ENCODE data around the gene OSBPL6.

The OSBPL6 gene

GRCh38 chr2:178284613-178285286, 90.4 kb downstream of the OSBPL6 start:
- no peak for TF ChIP-seq GATA3 (IDR thresholded peaks at IDR 0.05; ENCODE audit: low read depth, low read length)

- no peak for TF ChIP-seq GATA2 (IDR thresholded peaks at IDR 0.05; ENCODE audit: low read depth, low read length)
- no peak for TF ChIP-seq GATA3 (IDR thresholded peaks at IDR 0.05; ENCODE audit: low read depth, low read length)
These were observed 90.9 kb downstream of the OSBPL6 start for GRCh38 chr2:178285287-178285615.

GRCh38 chr2:178286636-178287035, 92.3 kb downstream of the OSBPL6 start:
- TF ChIP-seq GATA2 (IDR thresholded peaks at IDR 0.05; ENCODE audit: low read depth, low read length) (no peak), GATA3 (IDR thresholded peaks at IDR 0.05; ENCODE audit: low read depth, low read length) (no peak)

- TF ChIP-seq GATA3 (IDR thresholded peaks at IDR 0.05; ENCODE audit: low read depth, low read length), result no peak
- no peak for TF ChIP-seq GATA2 (IDR thresholded peaks at IDR 0.05; ENCODE audit: low read depth, low read length)
These were observed 93.5 kb downstream of the OSBPL6 start for GRCh38 chr2:178287652-178288344.

- no peak for TF ChIP-seq GATA2 (IDR thresholded peaks at IDR 0.05; ENCODE audit: low read depth, low read length)
- no peak for TF ChIP-seq GATA3 (IDR thresholded peaks at IDR 0.05; ENCODE audit: low read depth, low read length)
These were observed 97.4 kb downstream of the OSBPL6 start for GRCh38 chr2:178291703-178292102.

- no peak for TF ChIP-seq GATA2 (IDR thresholded peaks at IDR 0.05; ENCODE audit: low read depth, low read length)
- no peak for TF ChIP-seq GATA3 (IDR thresholded peaks at IDR 0.05; ENCODE audit: low read depth, low read length)
These were observed 98.3 kb downstream of the OSBPL6 start for GRCh38 chr2:178292586-178292985.

- TF ChIP-seq GATA2 (IDR thresholded peaks at IDR 0.05; ENCODE audit: low read depth, low read length) (no peak), GATA3 (IDR thresholded peaks at IDR 0.05; ENCODE audit: low read depth, low read length) (no peak)
These were observed 100.8 kb downstream of the OSBPL6 start for GRCh38 chr2:178295115-178295514.

- TF ChIP-seq GATA2 (IDR thresholded peaks at IDR 0.05; ENCODE audit: low read depth, low read length) (no peak), GATA3 (IDR thresholded peaks at IDR 0.05; ENCODE audit: low read depth, low read length) (no peak)
These were observed 101.6 kb downstream of the OSBPL6 start for GRCh38 chr2:178295906-178296305.

- no peak for TF ChIP-seq GATA3 (IDR thresholded peaks at IDR 0.05; ENCODE audit: low read depth, low read length)
- TF ChIP-seq GATA2 (IDR thresholded peaks at IDR 0.05; ENCODE audit: low read depth, low read length), result no peak
These were observed 102.2 kb downstream of the OSBPL6 start for GRCh38 chr2:178296394-178297090.

GRCh38 chr2:178297091-178297411, 102.7 kb downstream of the OSBPL6 start:
- TF ChIP-seq GATA3 (IDR thresholded peaks at IDR 0.05; ENCODE audit: low read depth, low read length) (no peak), GATA2 (IDR thresholded peaks at IDR 0.05; ENCODE audit: low read depth, low read length) (no peak)

GRCh38 chr2:178298785-178299212, 104.5 kb downstream of the OSBPL6 start:
- no peak for TF ChIP-seq GATA3 (IDR thresholded peaks at IDR 0.05; ENCODE audit: low read depth, low read length)
- TF ChIP-seq GATA2 (IDR thresholded peaks at IDR 0.05; ENCODE audit: low read depth, low read length), result no peak

GRCh38 chr2:178301649-178302238, 107.4 kb downstream of the OSBPL6 start:
- no peak for TF ChIP-seq GATA3 (IDR thresholded peaks at IDR 0.05; ENCODE audit: low read depth, low read length)
- TF ChIP-seq GATA2 (IDR thresholded peaks at IDR 0.05; ENCODE audit: low read depth, low read length), result no peak

- TF ChIP-seq GATA2 (IDR thresholded peaks at IDR 0.05; ENCODE audit: low read depth, low read length) (no peak), GATA3 (IDR thresholded peaks at IDR 0.05; ENCODE audit: low read depth, low read length) (no peak)
These were observed 110.0 kb downstream of the OSBPL6 start for GRCh38 chr2:178304333-178304732.

- no peak for TF ChIP-seq GATA2 (IDR thresholded peaks at IDR 0.05; ENCODE audit: low read depth, low read length)
- TF ChIP-seq GATA3 (IDR thresholded peaks at IDR 0.05; ENCODE audit: low read depth, low read length), result no peak
These were observed 112.2 kb downstream of the OSBPL6 start for GRCh38 chr2:178306352-178307073.

Measured in SH-SY5Y (cell line).